ENCODE data around the gene PRRT4.

The PRRT4 gene

DNA sequence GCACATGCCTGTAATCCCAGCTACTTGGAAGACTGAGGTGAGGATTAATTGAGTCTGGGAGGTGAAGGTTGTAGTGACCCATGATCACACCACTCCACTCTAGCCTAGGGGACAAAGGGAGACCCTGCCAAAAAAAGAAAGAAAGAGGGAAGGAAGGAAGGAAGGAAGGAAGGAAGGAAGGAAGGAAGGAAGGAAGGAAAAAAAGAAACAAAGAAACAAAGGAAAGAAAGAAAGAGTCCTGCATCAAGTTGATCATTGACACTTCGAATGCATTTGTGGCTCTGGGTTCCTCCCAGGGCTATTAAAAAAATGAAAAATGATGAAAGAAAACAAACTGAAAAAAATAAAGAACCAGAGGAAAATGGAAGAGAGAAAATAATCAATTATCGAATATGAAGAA lies 3.9 kb upstream of the PRRT4 start:
- no peak for FAIRE-seq
- DNase-seq (ENCODE audit: insufficient read length) = no peak
- TF ChIP-seq POLR2A (IDR thresholded peaks at IDR 0.05; ENCODE audit: low read depth, low read length) (no peak), TAF1 (IDR thresholded peaks at IDR 0.05; ENCODE audit: borderline replicate concordance, low read depth, low read length) (no peak), POLR2AphosphoS5 (IDR thresholded peaks at IDR 0.05; ENCODE audit: low read depth, low read length) (no peak)

DNA sequence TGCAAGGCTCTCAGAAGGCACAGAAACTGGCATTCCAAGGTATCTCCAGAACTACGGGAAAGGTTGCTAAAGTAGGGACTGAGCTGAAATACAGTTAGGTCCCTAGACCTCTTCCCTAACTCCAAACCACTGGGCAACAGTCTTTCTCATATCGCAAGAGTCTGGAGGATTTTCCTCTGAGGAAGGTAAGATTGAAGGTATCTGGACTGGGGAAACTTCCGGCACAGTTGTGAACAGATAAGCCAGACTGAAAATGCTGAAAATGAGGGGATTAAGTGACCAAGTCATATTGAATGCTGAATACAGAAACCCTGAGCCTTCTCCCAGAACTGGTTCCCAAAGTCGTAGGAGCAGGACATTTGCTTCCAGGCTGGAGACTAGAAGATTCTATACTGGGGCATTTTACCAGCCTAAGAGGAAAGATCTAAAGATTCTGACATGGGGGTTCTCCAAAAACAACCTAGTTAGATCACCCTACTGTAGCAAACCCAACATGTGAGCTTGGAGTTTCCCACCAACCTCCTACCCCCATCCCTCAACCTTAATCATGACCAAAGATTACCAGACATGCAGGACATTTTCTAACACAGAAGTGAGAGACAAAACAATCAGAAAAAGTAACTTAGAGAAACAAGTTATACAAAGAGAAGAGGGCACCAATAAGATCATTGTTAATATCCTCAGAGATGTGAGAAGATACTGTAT lies 2.8 kb upstream of the PRRT4 start:
- FAIRE-seq (no peak), DNase-seq (ENCODE audit: insufficient read length) (no peak)
- no peak for TF ChIP-seq POLR2A (IDR thresholded peaks at IDR 0.05; ENCODE audit: low read depth, low read length)
- no peak for TF ChIP-seq POLR2AphosphoS5 (IDR thresholded peaks at IDR 0.05; ENCODE audit: low read depth, low read length)
- TF ChIP-seq TAF1 (IDR thresholded peaks at IDR 0.05; ENCODE audit: borderline replicate concordance, low read depth, low read length) = no peak

DNA sequence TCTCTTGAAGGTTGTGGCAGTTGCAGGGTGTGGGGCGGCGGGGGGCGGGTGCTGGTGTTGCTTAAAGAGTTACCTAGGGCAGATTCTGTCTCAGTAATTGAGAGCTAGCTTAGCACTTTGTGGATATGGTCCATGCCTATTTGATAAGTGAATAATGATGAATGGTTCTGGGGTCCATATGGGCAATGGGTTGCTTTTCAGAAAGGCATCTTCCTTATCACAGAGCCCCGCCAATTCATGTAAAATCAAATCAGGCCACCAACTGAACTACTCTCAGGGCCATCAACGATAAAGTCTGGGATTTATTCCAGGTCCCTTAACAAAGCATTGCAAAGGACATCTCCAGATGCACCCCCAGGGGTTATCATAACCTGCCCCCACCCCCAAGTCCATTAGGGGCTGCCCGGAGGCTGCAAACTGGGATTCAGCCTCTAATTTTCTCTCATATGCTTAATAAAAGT lies 1.8 kb upstream of the PRRT4 start:
- TF ChIP-seq POLR2A (IDR thresholded peaks at IDR 0.05; ENCODE audit: low read depth, low read length) (no peak), TAF1 (IDR thresholded peaks at IDR 0.05; ENCODE audit: borderline replicate concordance, low read depth, low read length) (no peak), POLR2AphosphoS5 (IDR thresholded peaks at IDR 0.05; ENCODE audit: low read depth, low read length) (no peak)
- no peak for FAIRE-seq
- no peak for DNase-seq (ENCODE audit: insufficient read length)

DNA sequence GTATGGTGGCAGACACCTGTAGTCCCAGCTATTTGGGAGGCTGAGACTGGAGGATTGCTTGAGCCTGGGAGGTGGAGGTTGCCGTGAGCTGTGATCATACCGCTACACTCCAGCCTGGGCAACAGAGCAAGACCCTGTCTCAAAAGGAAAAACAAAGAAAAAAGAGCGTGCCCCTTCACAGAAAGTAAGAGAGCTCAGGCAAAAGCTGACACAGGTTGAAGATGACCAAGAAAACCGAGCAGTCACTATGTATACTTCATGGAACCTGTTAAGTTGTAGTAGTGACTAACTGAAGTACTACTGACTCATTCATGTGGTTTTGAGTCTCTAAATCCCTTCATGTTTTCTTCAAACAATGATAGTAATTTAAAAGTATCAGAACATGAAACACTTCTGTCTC lies 1.2 kb upstream of the PRRT4 start:
- no peak for DNase-seq (ENCODE audit: insufficient read length)
- FAIRE-seq = no peak
- TF ChIP-seq POLR2AphosphoS5 (IDR thresholded peaks at IDR 0.05; ENCODE audit: low read depth, low read length) (no peak), POLR2A (IDR thresholded peaks at IDR 0.05; ENCODE audit: low read depth, low read length) (no peak), TAF1 (IDR thresholded peaks at IDR 0.05; ENCODE audit: borderline replicate concordance, low read depth, low read length) (no peak)

- FAIRE-seq (no peak), DNase-seq (ENCODE audit: insufficient read length) (no peak)
- TF ChIP-seq POLR2A (IDR thresholded peaks at IDR 0.05; ENCODE audit: low read depth, low read length) (no peak), TAF1 (IDR thresholded peaks at IDR 0.05; ENCODE audit: borderline replicate concordance, low read depth, low read length) (no peak), POLR2AphosphoS5 (IDR thresholded peaks at IDR 0.05; ENCODE audit: low read depth, low read length) (no peak)
Measured at GRCh38 chr7:128360359-128360678, 1.2 kb downstream of the PRRT4 start.

DNA sequence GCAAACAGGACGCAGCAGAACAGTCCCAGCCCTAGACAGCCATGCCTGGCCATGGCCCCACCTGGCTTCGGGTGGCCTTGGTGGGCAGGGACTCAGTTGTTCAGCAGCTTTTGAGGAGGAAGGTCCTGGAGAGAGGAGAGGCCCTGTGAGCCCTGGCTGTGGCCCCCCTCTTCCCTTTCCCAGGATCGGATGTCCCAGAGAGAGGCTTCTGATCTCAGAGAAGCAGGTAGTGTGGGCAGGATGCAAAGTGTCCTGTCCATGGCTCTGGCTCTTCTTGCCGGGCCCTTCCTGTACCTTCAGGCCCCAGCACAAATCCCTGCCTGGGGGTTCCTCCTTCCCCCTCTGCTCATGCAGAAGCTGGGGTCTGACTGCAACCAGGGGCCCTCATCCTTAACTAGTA lies 1.6 kb downstream of the PRRT4 start:
- TF ChIP-seq TAF1 (IDR thresholded peaks at IDR 0.05; ENCODE audit: borderline replicate concordance, low read depth, low read length) = no peak
- TF ChIP-seq POLR2AphosphoS5 (IDR thresholded peaks at IDR 0.05; ENCODE audit: low read depth, low read length) = no peak
- no peak for TF ChIP-seq POLR2A (IDR thresholded peaks at IDR 0.05; ENCODE audit: low read depth, low read length)
- FAIRE-seq (no peak), DNase-seq (ENCODE audit: insufficient read length) (no peak)

DNA sequence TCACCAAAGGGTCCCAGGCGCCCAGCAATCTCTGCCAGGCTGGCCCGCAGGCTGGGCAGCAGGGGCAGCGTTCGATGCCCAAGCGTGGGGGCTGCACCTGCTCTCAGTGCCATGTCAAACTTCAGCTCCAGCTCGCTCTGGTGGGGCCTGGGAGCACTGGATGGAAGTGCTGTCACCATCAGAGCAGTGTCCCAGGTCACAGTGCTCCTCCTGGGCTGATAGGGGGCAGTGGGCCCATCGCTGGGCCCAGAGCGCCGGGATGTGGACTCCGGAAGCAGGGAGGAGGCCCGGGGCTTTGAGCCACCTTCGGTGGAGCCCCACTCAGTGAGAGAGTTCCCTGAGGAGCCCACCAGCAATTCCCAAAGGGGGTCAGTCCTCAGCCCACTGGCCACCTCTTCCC lies 2.2 kb downstream of the PRRT4 start:
- no peak for FAIRE-seq
- TF ChIP-seq POLR2AphosphoS5 (IDR thresholded peaks at IDR 0.05; ENCODE audit: low read depth, low read length) (no peak), TAF1 (IDR thresholded peaks at IDR 0.05; ENCODE audit: borderline replicate concordance, low read depth, low read length) (no peak), POLR2A (IDR thresholded peaks at IDR 0.05; ENCODE audit: low read depth, low read length) (no peak)

GRCh38 chr7:128358233-128358632 lies 3.3 kb downstream of the PRRT4 start:
- FAIRE-seq (no peak), DNase-seq (ENCODE audit: insufficient read length) (no peak)
- TF ChIP-seq POLR2AphosphoS5 (IDR thresholded peaks at IDR 0.05; ENCODE audit: low read depth, low read length) (no peak), TAF1 (IDR thresholded peaks at IDR 0.05; ENCODE audit: borderline replicate concordance, low read depth, low read length) (no peak), POLR2A (IDR thresholded peaks at IDR 0.05; ENCODE audit: low read depth, low read length) (no peak)

More for the DNA sequence above, 2.2 kb downstream of the PRRT4 start:
- DNase-seq (ENCODE audit: insufficient read length) = no peak

DNA sequence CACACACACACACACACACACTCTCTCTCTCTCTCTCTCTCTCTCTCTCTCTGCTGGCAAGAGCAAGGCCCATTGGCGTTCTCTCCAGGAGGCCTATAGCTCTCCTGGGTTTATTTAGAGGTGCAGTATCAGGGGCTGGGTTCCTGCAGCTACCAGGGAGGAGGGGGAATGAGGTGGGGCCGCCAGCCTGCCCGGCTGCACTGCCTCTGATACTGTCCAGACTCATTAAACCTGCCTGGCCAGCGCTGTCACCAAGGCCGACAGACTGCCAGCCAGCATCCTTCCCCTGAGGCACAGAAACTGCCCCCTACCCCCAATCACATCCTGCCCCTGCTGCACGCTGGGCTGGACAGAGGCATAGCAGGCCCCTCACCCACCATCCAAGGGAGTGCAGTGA lies 4.3 kb downstream of the PRRT4 start:
- DNase-seq (ENCODE audit: insufficient read length) = no peak
- TF ChIP-seq POLR2A (IDR thresholded peaks at IDR 0.05; ENCODE audit: low read depth, low read length) (no peak), POLR2AphosphoS5 (IDR thresholded peaks at IDR 0.05; ENCODE audit: low read depth, low read length) (no peak), TAF1 (IDR thresholded peaks at IDR 0.05; ENCODE audit: borderline replicate concordance, low read depth, low read length) (no peak)
- FAIRE-seq = no peak

DNA sequence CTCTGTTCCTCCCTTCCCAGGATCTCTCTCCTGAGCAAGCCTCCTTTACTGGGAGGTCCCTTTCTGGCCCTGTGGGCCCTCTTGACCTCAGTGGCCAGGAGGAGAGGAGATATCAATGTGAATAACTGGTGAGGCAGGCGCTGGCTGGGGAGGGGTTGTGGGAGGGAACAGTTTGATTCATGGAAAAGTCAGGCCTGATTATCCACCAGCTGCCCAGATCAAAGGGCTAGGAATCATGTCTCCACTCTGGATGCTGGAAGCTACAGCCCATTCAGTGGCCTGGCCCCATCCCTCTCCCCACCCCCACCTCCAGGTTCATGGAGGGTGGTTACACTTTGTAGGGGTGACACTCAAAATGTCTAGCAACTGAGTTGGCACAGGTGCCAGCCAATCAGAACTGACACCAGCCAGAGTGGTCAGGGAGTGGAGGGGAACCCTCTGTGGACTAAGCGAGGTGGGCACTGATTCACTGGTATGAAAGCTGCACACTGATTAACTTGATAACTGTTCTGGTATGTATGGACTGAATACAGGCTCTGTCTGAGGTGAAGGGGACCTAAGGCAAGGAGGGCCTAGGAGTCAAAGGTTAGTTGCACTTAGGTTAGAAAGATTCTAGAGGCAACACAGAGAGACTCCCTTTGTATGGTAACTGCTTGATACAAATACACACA lies 4.8 kb downstream of the PRRT4 start:
- no peak for TF ChIP-seq POLR2AphosphoS5 (IDR thresholded peaks at IDR 0.05; ENCODE audit: low read depth, low read length)
- no peak for TF ChIP-seq POLR2A (IDR thresholded peaks at IDR 0.05; ENCODE audit: low read depth, low read length)
- no peak for TF ChIP-seq TAF1 (IDR thresholded peaks at IDR 0.05; ENCODE audit: borderline replicate concordance, low read depth, low read length)
- FAIRE-seq (no peak), DNase-seq (ENCODE audit: insufficient read length) (no peak)

DNA sequence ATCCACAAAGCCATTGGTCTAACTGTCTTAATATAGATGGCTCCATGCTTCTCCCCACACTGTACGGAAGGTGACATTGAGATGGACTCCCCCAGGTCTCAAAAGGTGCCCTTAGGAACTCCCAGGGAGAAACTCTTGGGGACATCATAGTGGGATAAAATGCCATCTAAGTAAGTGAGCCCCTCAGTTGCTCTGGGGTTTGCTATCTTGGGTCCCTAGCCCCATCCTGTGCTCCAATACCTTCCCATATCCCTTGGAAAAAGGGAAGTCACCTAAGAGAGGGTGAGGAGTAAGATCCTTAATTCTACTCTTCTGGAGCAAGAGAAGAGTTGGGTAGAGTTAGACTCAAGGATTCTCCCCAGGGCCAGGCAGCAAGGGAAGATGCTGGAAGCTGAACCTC lies 7.9 kb downstream of the PRRT4 start:
- TF ChIP-seq TAF1 (IDR thresholded peaks at IDR 0.05; ENCODE audit: borderline replicate concordance, low read depth, low read length) = no peak
- no peak for TF ChIP-seq POLR2A (IDR thresholded peaks at IDR 0.05; ENCODE audit: low read depth, low read length)
- no peak for TF ChIP-seq POLR2AphosphoS5 (IDR thresholded peaks at IDR 0.05; ENCODE audit: low read depth, low read length)

GRCh38 chr7:128353189-128353588 lies 8.3 kb downstream of the PRRT4 start:
- no peak for TF ChIP-seq TAF1 (IDR thresholded peaks at IDR 0.05; ENCODE audit: borderline replicate concordance, low read depth, low read length)
- no peak for TF ChIP-seq POLR2AphosphoS5 (IDR thresholded peaks at IDR 0.05; ENCODE audit: low read depth, low read length)
- no peak for TF ChIP-seq POLR2A (IDR thresholded peaks at IDR 0.05; ENCODE audit: low read depth, low read length)
- DNase-seq (ENCODE audit: insufficient read length) (no peak), FAIRE-seq (no peak)

More for the DNA sequence above, 7.9 kb downstream of the PRRT4 start:
- no peak for DNase-seq (ENCODE audit: insufficient read length)
- no peak for FAIRE-seq
